DND-41 (cell line): ENCODE data around the gene OTOP1.
"Not testable (repeated sequence)": the region's sequence is repeated elsewhere in the genome, so short reads cannot be mapped to it uniquely, and the experiment has no call there.

Experiments
- EZH2 ChIP-seq: IDR thresholded peaks from 3 replicates; pipeline ENCODE4 v1.6.1; 2012; ENCODE audit warnings: borderline replicate concordance, low read depth, mild to moderate bottlenecking, moderate library complexity, low read length, inconsistent platforms; ENCODE audit not compliant: severe bottlenecking
- TF ChIP-seq, protein P1 (sequence below): IDR thresholded peaks from 2 replicates; pipeline ENCODE4 v1.5.1; 2012; ENCODE audit warnings: borderline replicate concordance, low read length, moderate library complexity, mild to moderate bottlenecking; ENCODE audit not compliant: poor library complexity, severe bottlenecking; ENCODE audit errors: extremely low read depth

DNA sequence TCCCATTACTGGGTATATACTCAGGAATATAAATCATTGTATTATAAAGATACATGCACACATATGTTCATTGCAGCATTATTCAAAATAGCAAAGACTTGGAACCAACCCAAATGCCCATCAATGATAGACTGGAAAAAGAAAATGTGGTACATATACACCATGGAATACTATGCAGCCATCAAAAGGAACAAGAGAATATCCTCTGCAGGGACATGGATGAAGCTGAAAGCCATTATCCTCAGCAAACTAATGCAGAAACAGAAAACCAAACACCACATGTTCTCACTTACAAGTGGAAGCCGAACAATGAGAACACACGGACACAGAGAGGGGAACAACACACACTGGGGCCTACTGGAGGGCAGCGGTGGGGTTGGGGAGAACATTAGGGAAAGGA is 31.0 kb upstream of the OTOP1 start:
- TF ChIP-seq, protein P1, sequence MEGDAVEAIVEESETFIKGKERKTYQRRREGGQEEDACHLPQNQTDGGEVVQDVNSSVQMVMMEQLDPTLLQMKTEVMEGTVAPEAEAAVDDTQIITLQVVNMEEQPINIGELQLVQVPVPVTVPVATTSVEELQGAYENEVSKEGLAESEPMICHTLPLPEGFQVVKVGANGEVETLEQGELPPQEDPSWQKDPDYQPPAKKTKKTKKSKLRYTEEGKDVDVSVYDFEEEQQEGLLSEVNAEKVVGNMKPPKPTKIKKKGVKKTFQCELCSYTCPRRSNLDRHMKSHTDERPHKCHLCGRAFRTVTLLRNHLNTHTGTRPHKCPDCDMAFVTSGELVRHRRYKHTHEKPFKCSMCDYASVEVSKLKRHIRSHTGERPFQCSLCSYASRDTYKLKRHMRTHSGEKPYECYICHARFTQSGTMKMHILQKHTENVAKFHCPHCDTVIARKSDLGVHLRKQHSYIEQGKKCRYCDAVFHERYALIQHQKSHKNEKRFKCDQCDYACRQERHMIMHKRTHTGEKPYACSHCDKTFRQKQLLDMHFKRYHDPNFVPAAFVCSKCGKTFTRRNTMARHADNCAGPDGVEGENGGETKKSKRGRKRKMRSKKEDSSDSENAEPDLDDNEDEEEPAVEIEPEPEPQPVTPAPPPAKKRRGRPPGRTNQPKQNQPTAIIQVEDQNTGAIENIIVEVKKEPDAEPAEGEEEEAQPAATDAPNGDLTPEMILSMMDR: not testable (repeated sequence)
- not testable (repeated sequence) for TF ChIP-seq EZH2
